CD4-positive, CD25-positive, alpha-beta regulatory T cell (primary cell): ENCODE data around the gene LNPEP. TPM values are rescaled to one million over a fixed set of nuclear protein-coding genes. Genes with fewer than 3 reads are reported as not detected.
A peak's percentile ranks its signal among the peaks of the same experiment; 100 is the strongest.

ENCODE experiments used
- ATAC-seq, 2 donors: fragments of 150-1000 bp; cut with Tn5 transposase; one replicate each; pipeline ENCODE4 v1.10.0; 2021; ENCODE audit warnings: low read depth in 2 of 2, moderate number of reproducible peaks in 2 of 2, moderate library complexity in 1 of 2
- DNase-seq, 3 donors: peaks; one replicate each; pipeline versions ENCODE4 v3.0.0 to v3.0.0-alpha.2; 2012 to 2022; ENCODE audit warnings: mixed read lengths in 1 of 3
- H3K27ac ChIP-seq: one replicate; pipeline ENCODE4 v1.7.0; 2013; ENCODE audit warnings: mild to moderate bottlenecking, low read length; ENCODE audit not compliant: insufficient read depth, poor library complexity, severe bottlenecking
- H3K27me3 ChIP-seq: one replicate; pipeline ENCODE4 v1.7.0; 2013; ENCODE audit warnings: low read length; ENCODE audit not compliant: control insufficient read depth, insufficient read depth
- H3K36me3 ChIP-seq: one replicate; pipeline ENCODE4 v1.7.0; 2013; ENCODE audit warnings: mild to moderate bottlenecking, low read length, moderate library complexity; ENCODE audit not compliant: control insufficient read depth, insufficient read depth
- H3K4me1 ChIP-seq: 2 replicates; pipeline ENCODE4 v1.7.0; 2013; ENCODE audit warnings: mild to moderate bottlenecking, low read length; ENCODE audit not compliant: insufficient read depth, control insufficient read depth, poor library complexity, severe bottlenecking
- H3K4me3 ChIP-seq: one replicate; pipeline ENCODE4 v1.7.0; 2013; ENCODE audit warnings: low read depth, mild to moderate bottlenecking, low read length, moderate library complexity
- H3K9me3 ChIP-seq, 2 experiments: 1 replicate in 1 of 2; 2 replicates in 1 of 2; pipeline ENCODE4 v1.7.0; 2013; ENCODE audit warnings: low read length in 2 of 2, mild to moderate bottlenecking in 1 of 2, moderate library complexity in 1 of 2; ENCODE audit not compliant: control insufficient read depth in 2 of 2
- H3K27ac Mint-ChIP-seq, 3 donors: one replicate each; pipeline ENCODE4 v1.8.0; 2020 to 2022; ENCODE audit warnings: mild to moderate bottlenecking in 3 of 3, mixed read lengths in 3 of 3, moderate library complexity in 2 of 3
- H3K27me3 Mint-ChIP-seq: one replicate; pipeline ENCODE4 v1.8.0; 2022; ENCODE audit warnings: mild to moderate bottlenecking, mixed read lengths
- H3K36me3 Mint-ChIP-seq: one replicate; pipeline ENCODE4 v1.8.0; 2020; ENCODE audit warnings: mixed read lengths
- H3K4me1 Mint-ChIP-seq, 4 donors: one replicate each; pipeline ENCODE4 v1.8.0; 2020 to 2022; ENCODE audit warnings: mixed read lengths in 4 of 4, mild to moderate bottlenecking in 1 of 4
- H3K4me3 Mint-ChIP-seq, 4 donors: one replicate each; pipeline ENCODE4 v1.8.0; 2020 to 2022; ENCODE audit warnings: mild to moderate bottlenecking in 4 of 4, mixed read lengths in 4 of 4, moderate library complexity in 3 of 4
- H3K9me3 Mint-ChIP-seq, 7 donors: one replicate each; pipeline ENCODE4 v1.8.0; 2020 to 2022; ENCODE audit warnings: mixed read lengths in 7 of 7, mild to moderate bottlenecking in 3 of 7, moderate library complexity in 2 of 7
- polyA plus RNA-seq, 4 donors: library from polyadenylated mRNA; unstranded; fragments of 300-500 nt; fragmentation: Illumina TruSeq; gene quantifications; one replicate each; pipeline ENCODE4 v1.2.3, GENCODE V29; 2021
- total RNA-seq: library from RNA; stranded (reverse); gene quantifications from one replicate; pipeline ENCODE4 v1.2.3, GENCODE V29; 2022

LNPEP gene
- total RNA-seq (95.7 TPM), polyA plus RNA-seq (10 to 100 TPM; 39.6 to 45.4 (median 42.6) TPM)

DNA sequence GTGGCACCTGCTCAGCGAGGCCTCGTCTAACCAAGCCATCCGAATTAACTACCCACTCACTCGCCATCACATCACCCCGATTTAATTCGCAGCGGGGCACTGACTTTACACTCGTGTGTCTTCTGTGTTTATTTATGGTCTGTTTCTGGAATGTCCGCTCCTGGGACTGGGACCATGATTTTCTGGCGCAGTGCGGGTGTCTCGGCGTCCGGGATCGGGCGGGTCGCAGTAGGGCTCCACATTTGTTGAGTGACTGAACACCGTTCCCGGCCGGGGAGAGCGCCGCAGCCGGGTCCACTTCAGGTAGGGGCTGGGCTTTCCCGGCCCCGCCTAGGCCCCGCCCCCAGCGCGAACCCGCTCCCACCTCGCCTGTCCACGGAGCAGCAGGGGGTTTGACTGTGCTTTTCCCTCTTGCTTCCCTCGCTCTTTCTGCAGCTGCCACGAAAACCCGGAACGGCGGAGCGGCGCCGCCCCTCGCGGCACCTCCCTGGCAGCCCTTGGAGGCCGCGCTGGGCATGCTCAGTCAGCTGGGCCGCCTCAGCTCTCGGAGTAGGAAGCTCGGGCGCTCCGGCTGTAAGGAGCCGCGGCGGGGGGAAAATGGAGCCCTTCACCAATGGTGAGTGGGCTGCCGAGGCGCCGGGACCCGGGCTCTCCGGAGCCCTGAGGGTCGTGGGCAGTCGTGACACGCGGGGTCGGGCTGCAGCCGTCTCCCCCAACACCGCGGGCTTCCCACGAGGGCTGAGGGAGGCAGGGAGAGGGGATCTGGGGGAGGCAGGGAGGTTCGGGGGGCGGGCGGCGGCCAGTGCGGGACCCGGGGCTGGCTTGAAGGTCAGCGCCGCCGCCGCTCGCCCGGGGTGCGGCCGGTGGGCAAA lies at the start of gene LNPEP:
Gene LNPEP, plus strand, starts transcription at position 522 of the 872 bp plus-strand sequence. Its CDS starts 76 bp downstream, at position 598.
- ATAC-seq (peak; percentile 45 to 54), DNase-seq (peak; percentile 92 to 98 (median 92))
- H3K27me3 ChIP-seq = no peaks in the 10 kb centered on the region
- Mint-ChIP-seq H3K4me3 (peak within 1 kb of the TSS; percentile 91 to 98 (median 92)), H3K4me1 (peaks cover 36 to 73% (median 60%) of the 10 kb centered on the region in 4 donors), H3K9me3 (no peaks in the 10 kb centered on the region), H3K27ac (peak within 1 kb of the TSS; percentile 94 to 100 (median 95)), H3K36me3 (peaks cover 10% of the 10 kb centered on the region), H3K27me3 (peaks cover 4% of the 10 kb centered on the region)
- peak within 1 kb of the TSS; percentile 98 for H3K4me3 ChIP-seq
- H3K27ac ChIP-seq = peak within 1 kb of the TSS; percentile 95
- no peaks in the 10 kb centered on the region for H3K36me3 ChIP-seq
- H3K9me3 ChIP-seq = no peaks in the 10 kb centered on the region
- peaks cover 81% of the 10 kb centered on the region for H3K4me1 ChIP-seq

DNA sequence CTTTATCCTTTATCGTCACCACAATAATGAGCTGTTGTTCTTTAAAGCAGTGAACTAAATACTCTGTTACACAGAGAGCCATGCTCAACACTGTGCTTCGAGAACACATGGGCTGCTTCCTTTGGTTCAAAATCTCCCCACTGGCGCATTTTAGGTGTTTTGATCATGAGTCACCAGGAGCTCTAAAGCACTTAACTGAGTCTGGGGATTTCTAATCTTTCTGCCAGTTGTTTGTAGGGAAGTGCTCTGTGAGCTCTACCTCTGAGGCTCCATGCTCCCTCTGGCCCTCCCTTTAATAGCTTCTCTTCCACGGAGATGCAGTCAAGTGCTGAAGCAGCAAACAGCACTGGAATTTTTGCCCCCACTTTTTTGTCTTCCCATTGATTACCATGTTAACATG lies 42.5 kb upstream of the LNPEP start:
- Mint-ChIP-seq H3K9me3 (no peaks in the 10 kb centered on the region), H3K36me3 (peaks cover 50% of the 10 kb centered on the region)
- peak overlapping the region; percentile 35 for H3K27ac ChIP-seq

DNA sequence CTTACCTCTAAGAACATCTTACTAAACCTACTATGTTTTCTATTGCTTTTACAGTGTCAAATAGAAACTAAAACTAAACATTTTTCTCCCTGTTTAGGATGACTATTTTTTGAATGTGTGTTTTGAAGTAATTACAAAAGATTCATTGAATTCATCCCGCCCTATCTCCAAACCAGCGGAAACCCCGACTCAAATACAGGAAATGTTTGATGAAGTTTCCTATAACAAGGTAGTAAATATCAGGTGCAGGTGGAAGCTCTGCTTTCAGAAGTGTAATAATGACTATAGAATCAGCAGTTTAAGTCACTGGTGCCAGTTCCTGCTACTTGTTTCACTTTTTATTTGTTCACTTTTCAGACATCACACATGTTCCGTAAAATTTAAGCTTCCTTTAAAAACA lies 39.6 kb upstream of the LNPEP start:
- peak in 2 of 3 donors; percentile 59 to 89 for DNase-seq
- Mint-ChIP-seq H3K36me3 (peaks cover 45% of the 10 kb centered on the region), H3K4me3 (peak overlapping the region; percentile 68 to 90 (median 78)), H3K4me1 (peaks cover 22 to 62% (median 47%) of the 10 kb centered on the region in 4 donors), H3K27me3 (no peaks in the 10 kb centered on the region), H3K27ac (peak overlapping the region; percentile 89 to 99 (median 90)), H3K9me3 (no peaks in the 10 kb centered on the region)
- Histone ChIP-seq H3K9me3 (no peaks in the 10 kb centered on the region), H3K4me1 (peaks cover 29% of the 10 kb centered on the region), H3K27ac (peak overlapping the region; percentile 87), H3K36me3 (peaks cover 74% of the 10 kb centered on the region), H3K27me3 (no peaks in the 10 kb centered on the region), H3K4me3 (peak overlapping the region; percentile 85)
- peak; percentile 69 to 84 for ATAC-seq

More for the DNA sequence above, 42.5 kb upstream of the LNPEP start:
- Histone ChIP-seq H3K27me3 (no peaks in the 10 kb centered on the region), H3K36me3 (peaks cover 75% of the 10 kb centered on the region), H3K4me3 (peak overlapping the region; percentile 5), H3K9me3 (no peaks in the 10 kb centered on the region), H3K4me1 (peaks cover 29% of the 10 kb centered on the region)
- Mint-ChIP-seq H3K27ac (peak overlapping the region; percentile 29 to 97 (median 77)), H3K27me3 (no peaks in the 10 kb centered on the region), H3K4me1 (peaks cover 26 to 62% (median 52%) of the 10 kb centered on the region in 4 donors), H3K4me3 (peak overlapping the region in 1 of 4 donors; percentile 17)
- ATAC-seq (peak in 1 of 2 donors; percentile 16), DNase-seq (peak in 1 of 3 donors; percentile 21)

DNA sequence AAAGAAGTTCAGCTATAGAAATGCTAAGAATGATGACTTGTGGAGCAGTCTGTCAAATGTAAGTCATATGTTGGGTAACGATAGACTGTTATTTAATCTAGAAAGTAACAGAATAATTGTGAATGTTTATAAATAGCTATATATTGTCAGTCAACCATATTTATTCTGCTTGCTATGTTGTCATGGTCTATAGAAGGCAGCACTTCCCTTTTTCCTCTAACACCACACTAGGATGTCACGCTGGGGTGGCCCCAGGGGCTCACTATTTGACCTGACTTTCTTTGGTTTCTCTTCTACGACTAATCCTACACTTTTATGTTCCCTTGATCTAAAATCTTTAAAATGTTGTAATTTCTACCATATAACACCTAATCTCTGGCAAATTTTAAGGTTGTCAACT lies 39.1 kb upstream of the LNPEP start:
- Histone ChIP-seq H3K4me3 (peak overlapping the region; percentile 85), H3K36me3 (peaks cover 75% of the 10 kb centered on the region), H3K27me3 (no peaks in the 10 kb centered on the region), H3K9me3 (no peaks in the 10 kb centered on the region), H3K27ac (peak overlapping the region; percentile 87), H3K4me1 (peaks cover 29% of the 10 kb centered on the region)
- ATAC-seq (peak; percentile 23 to 50), DNase-seq (no peak)
- peak overlapping the region; percentile 68 to 90 (median 78) for H3K4me3 Mint-ChIP-seq
- no peaks in the 10 kb centered on the region for H3K27me3 Mint-ChIP-seq
- no peaks in the 10 kb centered on the region for H3K9me3 Mint-ChIP-seq
- peaks cover 50% of the 10 kb centered on the region for H3K36me3 Mint-ChIP-seq
- H3K4me1 Mint-ChIP-seq = peaks cover 27 to 61% (median 50%) of the 10 kb centered on the region in 4 donors
- peak overlapping the region; percentile 89 to 99 (median 90) for H3K27ac Mint-ChIP-seq

DNA sequence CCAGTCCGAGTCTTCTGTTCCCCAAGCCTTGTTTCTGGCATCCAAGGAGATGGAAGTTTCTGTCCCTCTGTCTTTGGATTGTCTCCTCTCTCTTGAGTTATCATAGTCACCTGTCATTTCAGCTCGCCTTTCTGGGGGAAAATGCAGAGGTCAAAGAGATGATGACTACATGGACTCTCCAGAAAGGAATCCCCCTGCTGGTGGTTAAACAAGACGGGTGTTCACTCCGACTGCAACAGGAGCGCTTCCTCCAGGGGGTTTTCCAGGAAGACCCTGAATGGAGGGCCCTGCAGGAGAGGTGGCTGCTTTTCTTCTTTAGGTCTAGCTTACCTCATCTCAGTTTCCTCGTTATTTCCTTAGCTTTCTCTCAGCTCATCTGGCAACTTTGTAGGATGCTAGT lies 34.5 kb upstream of the LNPEP start:
- H3K27me3 Mint-ChIP-seq = no peaks in the 10 kb centered on the region
- Histone ChIP-seq H3K27me3 (no peaks in the 10 kb centered on the region), H3K36me3 (peaks cover 85% of the 10 kb centered on the region), H3K4me1 (peaks cover 9% of the 10 kb centered on the region), H3K9me3 (no peaks in the 10 kb centered on the region), H3K27ac (no peak overlapping the region), H3K4me3 (no peak overlapping the region)
- no peak overlapping the region for H3K4me3 Mint-ChIP-seq
- ATAC-seq (no peak), DNase-seq (no peak)
- H3K4me1 Mint-ChIP-seq = peaks cover 25 to 34% (median 27%) of the 10 kb centered on the region in 4 donors
- H3K9me3 Mint-ChIP-seq = no peaks in the 10 kb centered on the region
- H3K27ac Mint-ChIP-seq = peak overlapping the region; percentile 50 to 62 (median 59)
- H3K36me3 Mint-ChIP-seq = peaks cover 49% of the 10 kb centered on the region

DNA sequence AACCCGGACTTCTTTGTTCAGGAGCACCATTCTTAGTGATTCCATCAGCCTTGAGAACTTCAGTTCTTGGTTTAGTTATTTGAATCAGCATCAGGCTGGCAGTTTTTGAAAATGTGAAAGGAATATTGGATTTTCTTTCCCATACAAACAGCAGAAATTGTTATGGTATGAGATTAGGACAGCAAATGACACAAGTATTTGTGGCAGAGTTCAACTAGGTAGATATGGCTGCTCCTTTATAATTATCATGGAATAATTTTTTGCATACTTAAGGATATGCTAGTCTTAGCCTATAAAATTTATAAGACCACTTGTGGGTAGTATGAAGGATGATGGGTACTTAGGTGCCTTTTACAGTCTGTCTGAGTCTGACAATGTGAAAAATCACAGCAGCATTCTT lies 34.0 kb upstream of the LNPEP start:
- DNase-seq = no peak
- Mint-ChIP-seq H3K36me3 (peaks cover 50% of the 10 kb centered on the region), H3K4me3 (no peak overlapping the region), H3K27ac (peak overlapping the region in 2 of 3 donors; percentile 59 to 62), H3K27me3 (no peaks in the 10 kb centered on the region), H3K4me1 (peaks cover 21 to 30% (median 24%) of the 10 kb centered on the region in 4 donors), H3K9me3 (no peaks in the 10 kb centered on the region)
- Histone ChIP-seq H3K4me3 (no peak overlapping the region), H3K9me3 (no peaks in the 10 kb centered on the region), H3K27ac (no peak overlapping the region), H3K27me3 (no peaks in the 10 kb centered on the region), H3K36me3 (peaks cover 87% of the 10 kb centered on the region), H3K4me1 (peaks cover 5% of the 10 kb centered on the region)
- no peak for ATAC-seq

DNA sequence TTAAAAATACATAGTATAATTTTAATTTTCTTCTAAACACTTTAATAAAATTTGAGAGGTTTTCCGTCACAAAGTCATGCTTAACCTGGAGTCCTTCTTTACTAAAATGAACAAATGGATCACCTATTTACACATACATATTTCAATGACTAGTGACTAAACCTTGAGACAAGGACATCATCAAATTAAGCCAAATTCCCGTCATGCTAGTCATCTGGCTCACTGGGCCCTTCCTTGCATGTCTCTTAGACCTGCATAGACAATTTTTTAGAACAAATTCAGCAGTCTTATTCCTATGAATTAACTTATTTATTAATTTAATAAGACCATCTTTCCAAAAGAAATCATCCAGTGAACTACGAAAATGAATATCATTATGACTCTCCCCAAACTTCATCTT lies 33.0 kb upstream of the LNPEP start:
- peaks cover 89% of the 10 kb centered on the region for H3K36me3 ChIP-seq
- H3K27me3 ChIP-seq = no peaks in the 10 kb centered on the region
- peaks cover 15 to 25% (median 19%) of the 10 kb centered on the region in 4 donors for H3K4me1 Mint-ChIP-seq
- H3K9me3 Mint-ChIP-seq = no peaks in the 10 kb centered on the region
- DNase-seq = no peak
- no peak overlapping the region for H3K27ac ChIP-seq
- no peak for ATAC-seq
- no peak overlapping the region for H3K4me3 Mint-ChIP-seq
- H3K9me3 ChIP-seq = no peaks in the 10 kb centered on the region
- peaks cover 47% of the 10 kb centered on the region for H3K36me3 Mint-ChIP-seq
- no peaks in the 10 kb centered on the region for H3K4me1 ChIP-seq
- no peaks in the 10 kb centered on the region for H3K27me3 Mint-ChIP-seq
- H3K27ac Mint-ChIP-seq = no peak overlapping the region
- H3K4me3 ChIP-seq = no peak overlapping the region
